PFSK-1 (cell line): ENCODE data around the gene POMGNT2.

Source experiments
- POLR2AphosphoS5 ChIP-seq: IDR thresholded peaks from 2 replicates; pipeline ENCODE4 v1.6.1; 2012; ENCODE audit warnings: low read depth, mild to moderate bottlenecking, control low read depth, low read length, moderate library complexity
- SIN3A ChIP-seq: IDR thresholded peaks from 2 replicates; pipeline ENCODE4 v1.6.1; 2012; ENCODE audit warnings: mild to moderate bottlenecking, low read length, moderate library complexity, borderline replicate concordance; ENCODE audit not compliant: insufficient read depth
- TAF1 ChIP-seq: IDR thresholded peaks from 2 replicates; pipeline ENCODE4 v1.6.1; 2012; ENCODE audit warnings: low read length, control low read depth, borderline replicate concordance; ENCODE audit not compliant: insufficient read depth
- TF ChIP-seq, protein P1 (sequence below), 2 experiments: IDR thresholded peaks; 2 replicates each; pipeline versions ENCODE4 v1.6.1 to v1.8.0; 2011 to 2012; ENCODE audit warnings: low read depth in 2 of 2, low read length in 2 of 2, control low read depth in 1 of 2, inconsistent platforms in 1 of 2, mild to moderate bottlenecking in 1 of 2, moderate library complexity in 1 of 2; ENCODE audit not compliant: insufficient read depth in 1 of 2

DNA sequence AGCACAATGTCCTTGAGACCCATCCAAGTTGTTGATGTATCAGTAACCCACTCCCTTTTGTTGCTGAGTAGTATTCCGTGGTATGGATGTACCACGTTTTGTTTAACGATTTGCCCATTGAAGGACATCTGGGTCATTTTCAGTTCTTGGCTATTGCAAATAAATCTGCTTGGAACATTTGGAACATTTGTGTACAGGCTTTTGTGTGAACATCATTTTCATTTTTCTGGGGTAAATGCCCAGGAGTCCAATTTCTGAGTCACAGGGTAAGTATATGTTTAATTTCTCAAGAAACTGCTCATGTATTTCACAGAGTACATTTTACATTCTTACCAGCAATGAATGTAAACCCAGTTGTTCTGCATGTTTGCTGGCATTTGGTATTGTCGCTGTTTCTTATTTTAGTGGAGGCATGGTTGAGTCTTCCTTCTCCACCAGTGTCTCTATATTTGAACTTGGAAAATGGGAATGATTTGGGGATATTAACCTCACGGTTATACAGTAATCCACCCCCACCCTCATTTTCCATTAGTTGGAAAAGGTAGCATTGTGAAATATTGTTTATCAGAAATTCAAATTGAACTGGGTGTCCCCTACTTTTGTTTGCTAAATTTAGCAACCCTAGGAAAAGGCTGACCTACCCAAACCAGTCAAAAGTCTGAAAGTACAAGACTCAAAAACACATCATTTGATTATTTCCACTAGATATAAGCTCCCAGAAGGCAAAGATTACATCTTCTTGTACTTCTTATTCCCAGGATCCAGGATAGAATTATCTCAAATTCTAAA is 30.8 kb downstream of the POMGNT2 start:
- TF ChIP-seq SIN3A = no peak
- TF ChIP-seq POLR2AphosphoS5 = no peak
- no peak for TF ChIP-seq TAF1
- TF ChIP-seq, protein P1, sequence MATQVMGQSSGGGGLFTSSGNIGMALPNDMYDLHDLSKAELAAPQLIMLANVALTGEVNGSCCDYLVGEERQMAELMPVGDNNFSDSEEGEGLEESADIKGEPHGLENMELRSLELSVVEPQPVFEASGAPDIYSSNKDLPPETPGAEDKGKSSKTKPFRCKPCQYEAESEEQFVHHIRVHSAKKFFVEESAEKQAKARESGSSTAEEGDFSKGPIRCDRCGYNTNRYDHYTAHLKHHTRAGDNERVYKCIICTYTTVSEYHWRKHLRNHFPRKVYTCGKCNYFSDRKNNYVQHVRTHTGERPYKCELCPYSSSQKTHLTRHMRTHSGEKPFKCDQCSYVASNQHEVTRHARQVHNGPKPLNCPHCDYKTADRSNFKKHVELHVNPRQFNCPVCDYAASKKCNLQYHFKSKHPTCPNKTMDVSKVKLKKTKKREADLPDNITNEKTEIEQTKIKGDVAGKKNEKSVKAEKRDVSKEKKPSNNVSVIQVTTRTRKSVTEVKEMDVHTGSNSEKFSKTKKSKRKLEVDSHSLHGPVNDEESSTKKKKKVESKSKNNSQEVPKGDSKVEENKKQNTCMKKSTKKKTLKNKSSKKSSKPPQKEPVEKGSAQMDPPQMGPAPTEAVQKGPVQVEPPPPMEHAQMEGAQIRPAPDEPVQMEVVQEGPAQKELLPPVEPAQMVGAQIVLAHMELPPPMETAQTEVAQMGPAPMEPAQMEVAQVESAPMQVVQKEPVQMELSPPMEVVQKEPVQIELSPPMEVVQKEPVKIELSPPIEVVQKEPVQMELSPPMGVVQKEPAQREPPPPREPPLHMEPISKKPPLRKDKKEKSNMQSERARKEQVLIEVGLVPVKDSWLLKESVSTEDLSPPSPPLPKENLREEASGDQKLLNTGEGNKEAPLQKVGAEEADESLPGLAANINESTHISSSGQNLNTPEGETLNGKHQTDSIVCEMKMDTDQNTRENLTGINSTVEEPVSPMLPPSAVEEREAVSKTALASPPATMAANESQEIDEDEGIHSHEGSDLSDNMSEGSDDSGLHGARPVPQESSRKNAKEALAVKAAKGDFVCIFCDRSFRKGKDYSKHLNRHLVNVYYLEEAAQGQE (IDR thresholded peaks at IDR 0.05; ENCODE audit: insufficient read depth in 1 of 2, low read depth in 2 of 2, low read length in 2 of 2) = no peak
